B cell (primary cell): ENCODE data around the gene S100PBP. TPM values are rescaled to one million over a fixed set of nuclear protein-coding genes. Genes with fewer than 3 reads are reported as not detected.

Experiments used
- ATAC-seq: fragments of 200-7000 bp; cut with Tn5 transposase; one replicate; pipeline ENCODE4 v1.10.0; 2021; ENCODE audit warnings: low read depth, mild to moderate bottlenecking, moderate number of reproducible peaks, moderate library complexity
- CTCF ChIA-PET: fragments of 350-600 bp; sonication (Branson Sonifier 250); formaldehyde crosslinking; loops from one replicate; lab custom pipeline; 2021; ENCODE audit warnings: antibody characterized with exemption, inconsistent platforms; lab: Charles Lee
- POLR2A ChIA-PET: fragments of 350-600 bp; sonication (Branson Sonifier 250); formaldehyde crosslinking; loops from one replicate; lab custom pipeline; 2021; ENCODE audit warnings: antibody characterized with exemption; lab: Charles Lee
- DNase-seq: peaks from one replicate; pipeline ENCODE4 v3.0.0; 2013
- H2AFZ ChIP-seq: 2 replicates; pipeline ENCODE4 v1.6.1; 2012; ENCODE audit warnings: mild to moderate bottlenecking, low read depth, low read length; ENCODE audit not compliant: insufficient read depth, poor library complexity, severe bottlenecking
- H3K27ac ChIP-seq, 2 donors: 1 replicate in 1 of 2; 2 replicates in 1 of 2; pipeline ENCODE4 v1.5.1; 2012 to 2013; ENCODE audit warnings: low read length in 2 of 2, mild to moderate bottlenecking in 2 of 2, moderate library complexity in 1 of 2
- H3K27me3 ChIP-seq, 4 experiments: fragments of 200-600 bp in 1 of 4; sonication (generic) in 1 of 4; replicated peaks in 1 of 4; 1 replicate in 2 of 4; 2 replicates in 2 of 4; pipeline versions ENCODE4 v1.6.1 to v1.7.0; 2013 to 2016; ENCODE audit warnings: low read length in 3 of 4, mild to moderate bottlenecking in 2 of 4, mixed read lengths in 1 of 4, moderate library complexity in 1 of 4; ENCODE audit not compliant: insufficient read depth in 4 of 4, control insufficient read depth in 3 of 4; ENCODE audit errors: control extremely low read depth in 1 of 4
- H3K36me3 ChIP-seq, 2 experiments: replicated peaks in 1 of 2; 1 replicate in 1 of 2; 2 replicates in 1 of 2; pipeline versions ENCODE4 v1.6.1 to v1.7.1; 2013; ENCODE audit warnings: low read length in 1 of 2; ENCODE audit not compliant: insufficient read depth in 2 of 2, control insufficient read depth in 1 of 2; ENCODE audit errors: control extremely low read depth in 1 of 2, extremely low read depth in 1 of 2
- H3K4me1 ChIP-seq, 2 donors: fragments of 200-600 bp in 1 of 2; sonication (generic) in 1 of 2; 1 replicate in 1 of 2; 2 replicates in 1 of 2; pipeline versions ENCODE4 v1.5.1 to v1.6.1; 2013 to 2017; ENCODE audit warnings: low read length in 2 of 2; ENCODE audit not compliant: control insufficient read depth in 2 of 2, insufficient read depth in 2 of 2
- H3K4me2 ChIP-seq: replicated peaks from 2 replicates; pipeline ENCODE3; 2012; ENCODE audit warnings: mild to moderate bottlenecking, low read depth, low read length; ENCODE audit not compliant: poor library complexity, severe bottlenecking
- H3K4me3 ChIP-seq, 5 experiments: fragments of 200-600 bp in 1 of 5; sonication (generic) in 1 of 5; 1 replicate in 3 of 5; 2 replicates in 2 of 5; pipeline versions ENCODE4 v1.5.1 to v1.7.0; 2011 to 2016; ENCODE audit warnings: low read length in 4 of 5, mild to moderate bottlenecking in 4 of 5, low read depth in 2 of 5, control low read depth in 1 of 5, moderate library complexity in 1 of 5; ENCODE audit not compliant: insufficient read depth in 1 of 5; ENCODE audit errors: control extremely low read depth in 1 of 5, extremely low read depth in 1 of 5
- H3K79me2 ChIP-seq: fragments of 200-600 bp; sonication (generic); one replicate; pipeline ENCODE4 v1.6.0; 2016; ENCODE audit warnings: low read length; ENCODE audit not compliant: control insufficient read depth, insufficient read depth
- H3K9ac ChIP-seq: fragments of 200-600 bp; sonication (generic); 2 replicates; pipeline ENCODE4 v1.6.1; 2017; ENCODE audit warnings: mild to moderate bottlenecking, low read length, moderate library complexity
- H3K9me3 ChIP-seq, 3 donors: one replicate each; pipeline versions ENCODE4 v1.6.1 to v1.7.1; 2013; ENCODE audit warnings: low read length in 2 of 3; ENCODE audit not compliant: control insufficient read depth in 2 of 3, insufficient read depth in 1 of 3; ENCODE audit errors: control extremely low read depth in 1 of 3
- H4K20me1 ChIP-seq: 2 replicates; pipeline ENCODE4 v1.6.0; 2012; ENCODE audit warnings: mild to moderate bottlenecking, low read length; ENCODE audit not compliant: insufficient read depth, control insufficient read depth, poor library complexity, severe bottlenecking
- H3K27ac Mint-ChIP-seq: one replicate; pipeline ENCODE4 v1.8.0; 2021; ENCODE audit warnings: mixed read lengths
- H3K27me3 Mint-ChIP-seq: one replicate; pipeline ENCODE4 v1.8.0; 2021; ENCODE audit warnings: mixed read lengths
- H3K4me1 Mint-ChIP-seq: one replicate; pipeline ENCODE4 v1.8.0; 2021; ENCODE audit warnings: mixed read lengths
- H3K4me3 Mint-ChIP-seq: one replicate; pipeline ENCODE4 v1.8.0; 2021; ENCODE audit warnings: mixed read lengths
- H3K9me3 Mint-ChIP-seq: one replicate; pipeline ENCODE4 v1.8.0; 2022; ENCODE audit warnings: mixed read lengths; ENCODE audit not compliant: insufficient read depth
- CTCF ChIP-seq: fragments of 200-600 bp; IDR thresholded peaks from one replicate; pipeline ENCODE4 v1.8.0; 2022; ENCODE audit warnings: antibody characterized with exemption, mild to moderate bottlenecking
- EZH2 ChIP-seq: IDR thresholded peaks from 2 replicates; pipeline ENCODE4 v1.6.1; 2012; ENCODE audit warnings: borderline replicate concordance, low read depth, mild to moderate bottlenecking, moderate library complexity, low read length; ENCODE audit not compliant: insufficient read depth, poor library complexity, severe bottlenecking
- WGBS: methylation state at CpG from one replicate; pipeline ENCODE4 v1.1.5; 2013; ENCODE audit warnings: missing lambda C conversion rate; ENCODE audit not compliant: insufficient coverage; 5-methylcytosine and 5-hydroxymethylcytosine counted together
- intact Hi-C: fragments of 100-400 bp; cut with micrococcal nuclease; formaldehyde crosslinking; loops from one replicate; pipeline ENCODE4 v1.10.0; 2022
- polyA plus RNA-seq: library from polyadenylated mRNA; depleted of rRNA; stranded (reverse); fragments of >200 nt; gene quantifications from 2 replicates; pipeline ENCODE4 v1.2.3, GENCODE V29; 2012
- total RNA-seq, 2 donors: library from RNA; stranded (reverse); fragments of 120-200 nt in 1 of 2; gene quantifications; 1 replicate in 1 of 2; 2 replicates in 1 of 2; pipeline versions ENCODE4 v1.2.3 to v1.2.4, GENCODE V29; 2013 to 2022

S100PBP gene
- total and polyA plus RNA-seq, 2 donors (not counting 1 experiment from before 2014, with no cell fraction given), result 32.5 to 94.1 TPM

- intact Hi-C loops, result no loop called here
- H3K4me1 Mint-ChIP-seq, result peaks cover 2% of the 10 kb centered on the region
- no peak overlapping the region for H3K4me3 Mint-ChIP-seq
- Histone ChIP-seq H3K4me3 (no peak overlapping the region), H2AFZ (no peak overlapping the region), H4K20me1 (no peaks in the 10 kb centered on the region), H3K9ac (no peak overlapping the region), H3K4me2 (no peak overlapping the region), H3K4me1 (no peaks in the 10 kb centered on the region), H3K36me3 (peaks cover 5 to 66% of the 10 kb centered on the region in 2 experiments), H3K27me3 (no peaks in the 10 kb centered on the region), H3K27ac (no peak overlapping the region), H3K9me3 (no peaks in the 10 kb centered on the region), H3K79me2 (peaks cover 7% of the 10 kb centered on the region)
- H3K27ac Mint-ChIP-seq, result no peak overlapping the region
- ChIA-PET POLR2A (no interaction called here), CTCF (no interaction called here)
- no CpG with 5 or more reads among the region's 1 CpG for WGBS
- no peak for ATAC-seq
- DNase-seq, result no peak
- H3K9me3 Mint-ChIP-seq, result no peaks in the 10 kb centered on the region
- H3K27me3 Mint-ChIP-seq, result no peaks in the 10 kb centered on the region
- no peak for TF ChIP-seq EZH2
Observed at GRCh38 chr1:32831878-32832277, 14.4 kb downstream of the S100PBP start.

GRCh38 chr1:32848354-32849063 is 31.1 kb downstream of the S100PBP start:
- no peak overlapping the region for H2AFZ ChIP-seq
- H3K4me3 ChIP-seq, result no peak overlapping the region
- TF ChIP-seq CTCF (no peak), EZH2 (no peak)
- peaks cover 13 to 46% of the 10 kb centered on the region in 2 experiments for H3K36me3 ChIP-seq
- Mint-ChIP-seq H3K4me1 (no peaks in the 10 kb centered on the region), H3K27ac (no peak overlapping the region), H3K9me3 (no peaks in the 10 kb centered on the region), H3K27me3 (no peaks in the 10 kb centered on the region), H3K4me3 (no peak overlapping the region)
- ATAC-seq (no peak), DNase-seq (no peak)
- H4K20me1 ChIP-seq, result no peaks in the 10 kb centered on the region
- H3K9me3 ChIP-seq, result peaks cover 0 to 8% (median 0%) of the 10 kb centered on the region in 3 donors
- WGBS, result no CpG with 5 or more reads among the region's 2 CpGs
- H3K4me2 ChIP-seq, result no peak overlapping the region
- intact Hi-C loops, result no loop called here
- H3K4me1 ChIP-seq, result no peaks in the 10 kb centered on the region
- ChIA-PET POLR2A (no interaction called here), CTCF (interaction anchor here (0.6 to 1.4 kb wide), 4 partner anchors 24 to 199 kb away, joined by 3 to 6 read pairs (median 4); no protein-coding TSS in a partner anchor)
- H3K27me3 ChIP-seq, result no peaks in the 10 kb centered on the region
- H3K9ac ChIP-seq, result no peak overlapping the region
- no peak overlapping the region for H3K27ac ChIP-seq
- H3K79me2 ChIP-seq, result no peaks in the 10 kb centered on the region
